Epithelial cell of proximal tubule (primary cell): Measurements from ENCODE around the gene CDKN2B. TPM values are rescaled to one million over a fixed set of nuclear protein-coding genes. Genes with fewer than 3 reads are reported as not detected.
"Not testable (repeated sequence)": the region's sequence is repeated elsewhere in the genome, so short reads cannot be mapped to it uniquely, and the experiment has no call there.

Experiments used
- DNase-seq: peaks from one replicate; pipeline ENCODE4 v3.0.0-alpha.2; 2011; ENCODE audit warnings: low read depth
- H3K4me3 ChIP-seq: 2 replicates; pipeline ENCODE4 v1.5.1; 2011; ENCODE audit warnings: low read depth, mild to moderate bottlenecking, low read length
- total RNA-seq: library from RNA; depleted of rRNA; stranded (reverse); fragments of >200 nt; gene quantifications from 2 replicates; pipeline ENCODE4 v1.2.3, GENCODE V29; 2015
- TF ChIP-seq, protein P1 (sequence below): conservative IDR thresholded peaks from 2 replicates; pipeline ENCODE4 v1.5.1; 2012; ENCODE audit warnings: low read depth, mild to moderate bottlenecking, low read length

The CDKN2B gene
- total RNA-seq, 1 donor from 2014 or later = 25.9 TPM

DNA sequence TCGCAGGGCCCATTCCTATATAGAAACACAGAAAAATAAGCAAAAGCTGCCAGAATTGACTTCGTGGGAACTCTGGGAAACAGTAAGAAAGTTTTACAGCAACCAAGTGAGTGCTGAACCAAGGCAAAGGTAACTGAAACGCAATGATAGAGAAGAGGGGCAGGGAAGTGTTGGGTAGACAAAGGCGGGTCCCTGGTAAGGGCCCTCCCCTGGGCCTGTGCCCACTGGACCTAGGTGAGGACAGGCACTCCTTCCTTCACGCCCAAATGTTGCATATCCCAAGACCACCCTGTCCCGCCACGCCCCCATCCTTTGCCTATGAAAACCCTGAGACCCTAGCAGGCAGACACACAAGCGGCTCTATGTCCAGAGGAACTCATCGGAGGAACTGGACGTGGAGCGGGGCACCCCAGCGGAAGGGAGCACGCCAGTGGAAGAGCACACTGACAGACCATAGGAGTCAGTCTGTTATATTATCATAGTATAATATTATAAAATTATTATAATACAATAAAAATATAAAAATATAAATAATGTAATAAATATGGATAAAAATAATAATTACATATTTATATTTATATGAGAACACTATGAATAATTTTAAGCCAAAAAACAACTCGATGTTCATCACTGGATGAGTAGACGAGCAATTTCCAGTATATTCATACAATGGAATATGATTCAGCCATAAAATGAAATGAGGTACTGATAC, 42.8 kb downstream of the CDKN2B start:
- no peak overlapping the region for H3K4me3 ChIP-seq
- TF ChIP-seq, protein P1, sequence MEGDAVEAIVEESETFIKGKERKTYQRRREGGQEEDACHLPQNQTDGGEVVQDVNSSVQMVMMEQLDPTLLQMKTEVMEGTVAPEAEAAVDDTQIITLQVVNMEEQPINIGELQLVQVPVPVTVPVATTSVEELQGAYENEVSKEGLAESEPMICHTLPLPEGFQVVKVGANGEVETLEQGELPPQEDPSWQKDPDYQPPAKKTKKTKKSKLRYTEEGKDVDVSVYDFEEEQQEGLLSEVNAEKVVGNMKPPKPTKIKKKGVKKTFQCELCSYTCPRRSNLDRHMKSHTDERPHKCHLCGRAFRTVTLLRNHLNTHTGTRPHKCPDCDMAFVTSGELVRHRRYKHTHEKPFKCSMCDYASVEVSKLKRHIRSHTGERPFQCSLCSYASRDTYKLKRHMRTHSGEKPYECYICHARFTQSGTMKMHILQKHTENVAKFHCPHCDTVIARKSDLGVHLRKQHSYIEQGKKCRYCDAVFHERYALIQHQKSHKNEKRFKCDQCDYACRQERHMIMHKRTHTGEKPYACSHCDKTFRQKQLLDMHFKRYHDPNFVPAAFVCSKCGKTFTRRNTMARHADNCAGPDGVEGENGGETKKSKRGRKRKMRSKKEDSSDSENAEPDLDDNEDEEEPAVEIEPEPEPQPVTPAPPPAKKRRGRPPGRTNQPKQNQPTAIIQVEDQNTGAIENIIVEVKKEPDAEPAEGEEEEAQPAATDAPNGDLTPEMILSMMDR = no peak
- DNase-seq = no peak

- no peak for DNase-seq
- peak overlapping the region; percentile 57 for H3K4me3 ChIP-seq
- TF ChIP-seq, protein P1 = peak; percentile 73
Measured at GRCh38 chr9:21965401-21965951, 43.6 kb downstream of the CDKN2B start.

GRCh38 chr9:21964925-21965385, 44.1 kb downstream of the CDKN2B start:
- H3K4me3 ChIP-seq = peak overlapping the region; percentile 57
- TF ChIP-seq, protein P1 = no peak
- DNase-seq = no peak

GRCh38 chr9:21961569-21961968, 47.5 kb downstream of the CDKN2B start:
- TF ChIP-seq, protein P1 = no peak
- no peak for DNase-seq
- H3K4me3 ChIP-seq = no peak overlapping the region

DNA sequence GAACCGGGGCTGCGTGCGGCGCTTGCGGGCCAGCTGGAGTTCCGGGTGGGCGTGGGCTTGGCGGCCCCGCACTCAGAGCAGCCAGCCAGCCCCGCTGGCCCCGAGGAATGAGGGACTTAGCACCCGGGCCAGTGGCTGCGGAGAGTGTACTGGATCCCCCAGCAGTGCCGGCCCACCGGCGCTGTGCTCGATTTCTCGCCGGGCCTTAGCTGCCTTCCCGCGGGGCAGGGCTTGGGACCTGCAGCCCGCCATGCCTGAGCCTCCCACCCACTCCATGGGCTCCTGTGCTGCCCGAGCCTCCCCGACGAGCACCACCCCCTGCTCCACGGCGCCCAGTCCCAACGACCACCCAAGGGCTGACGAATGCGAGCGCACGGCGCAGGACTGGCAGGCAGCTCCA, 49.8 kb downstream of the CDKN2B start:
- not testable (repeated sequence) for H3K4me3 ChIP-seq, DNase-seq

DNA sequence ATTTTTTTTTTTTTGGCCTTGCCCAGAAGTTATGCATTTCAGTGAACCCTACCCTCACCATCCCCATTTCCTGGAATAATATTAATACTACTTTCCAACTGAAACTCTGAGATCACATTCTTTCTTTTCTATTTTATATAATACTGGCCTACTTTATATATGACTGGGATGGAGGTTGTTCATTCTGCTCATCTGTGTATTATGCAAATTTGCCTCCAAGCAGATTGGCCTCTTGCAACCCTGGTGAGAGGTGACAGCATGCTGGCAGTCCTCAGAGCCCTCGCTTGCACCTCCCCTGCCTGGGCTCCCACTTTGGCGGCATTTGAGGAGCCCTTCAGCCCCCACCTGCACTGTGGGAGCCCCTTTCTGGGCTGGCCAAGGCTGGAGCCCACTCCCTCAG, 50.3 kb downstream of the CDKN2B start:
- TF ChIP-seq, protein P1 = no peak
- DNase-seq = no peak
- H3K4me3 ChIP-seq = no peak overlapping the region

Other genes with a start within 250 kb of the CDKN2B start
- 34.2 and 37.0 TPM in 2 replicates for gene MTAP, start 206.7 kb downstream of the CDKN2B start, total RNA-seq
- gene CDKN2A, start 14.9 kb downstream of the CDKN2B start, total RNA-seq = 22.4 and 47.7 TPM in 2 replicates
- gene CDKN2B-AS1, start 14.5 kb downstream of the CDKN2B start, total RNA-seq = 0.87 TPM in 1 of 2 replicates, not detected in the other